Hematopoietic multipotent progenitor cell treated with erythropoietin and hydrocortisone succinate and interleukin-3 and kit ligand, for 15 days (in vitro differentiated cells): ENCODE measurements around the gene CDH5.

Experiments used
- DNase-seq: peaks from one replicate; pipeline ENCODE4 v3.0.0-alpha.2; 2015; ENCODE audit warnings: low spot score

Gene CDH5

DNA sequence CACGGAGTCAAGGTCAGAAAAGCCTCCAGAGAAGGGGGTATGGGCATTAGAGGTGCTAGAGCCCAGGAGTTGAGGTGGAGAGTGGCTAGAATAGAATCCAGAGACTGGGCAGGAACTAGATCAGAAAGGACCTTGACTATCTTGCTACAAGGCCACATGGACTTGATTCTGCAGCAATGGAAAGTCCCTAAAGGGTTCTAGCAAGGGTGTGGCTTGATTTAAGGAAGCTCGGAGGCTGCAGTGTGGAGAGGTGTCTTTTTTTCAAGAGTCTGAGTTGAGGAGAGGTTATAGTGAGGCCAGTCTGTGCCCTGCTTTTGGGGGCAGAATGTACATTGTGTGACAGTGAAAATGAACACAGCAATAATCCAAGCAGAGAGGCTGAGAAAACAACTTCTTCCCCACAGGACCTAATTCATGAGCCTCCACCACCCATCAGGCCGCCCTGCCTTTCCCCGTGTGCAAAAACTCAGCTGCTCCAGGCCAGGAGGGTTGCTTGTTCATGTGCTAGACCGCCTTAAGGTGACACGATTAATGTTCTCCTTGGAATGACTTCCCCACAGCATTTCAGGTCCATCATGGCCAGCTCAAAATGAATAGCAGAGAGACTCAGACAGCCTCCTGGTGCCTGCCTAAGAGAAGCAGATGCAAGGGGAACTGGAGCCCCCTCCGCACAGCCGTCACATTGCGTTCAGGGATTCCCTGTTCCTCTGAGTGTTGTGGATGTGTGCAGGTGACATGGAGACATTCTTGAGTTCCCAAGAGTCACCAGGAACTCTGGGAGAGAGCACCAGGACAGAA, 51.9 kb downstream of the CDH5 start:
- no peak for DNase-seq

DNA sequence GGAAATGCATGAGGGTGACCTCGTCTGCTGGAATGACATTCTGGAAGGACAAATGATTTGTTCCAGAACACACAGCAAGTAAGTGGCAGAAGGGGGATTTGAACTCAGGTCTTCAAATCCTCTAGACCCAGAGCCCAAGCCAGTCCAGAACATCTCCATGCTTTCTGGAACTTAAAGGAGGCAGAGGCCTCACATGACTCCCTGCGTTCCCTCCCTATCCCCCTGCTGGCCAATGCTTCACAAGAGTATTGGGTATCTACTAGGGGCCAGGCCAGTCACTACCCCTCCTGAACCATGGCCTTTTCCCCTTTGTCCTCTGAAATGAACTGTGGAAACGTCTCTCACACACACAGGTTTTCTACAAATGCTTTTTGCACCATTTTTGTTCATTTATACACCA, 53.0 kb downstream of the CDH5 start:
- DNase-seq, result no peak

DNA sequence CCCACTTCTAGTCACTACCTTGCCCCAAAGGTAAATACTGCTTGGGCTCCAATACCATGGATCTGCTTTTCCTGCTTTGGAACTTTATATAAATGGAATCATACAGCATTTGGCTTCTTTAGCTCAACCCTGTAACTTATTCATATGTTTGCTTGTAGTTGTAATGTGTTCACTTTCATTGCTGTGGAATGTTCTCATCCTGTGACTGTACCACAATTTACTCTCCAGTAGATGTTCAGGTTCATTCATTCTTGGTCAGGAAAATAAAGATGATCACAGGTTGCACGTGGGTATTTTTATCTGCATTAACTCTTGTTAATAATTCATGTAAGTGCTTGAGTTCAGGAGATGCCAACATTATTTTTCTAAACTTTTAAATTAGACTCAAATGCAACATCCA, 53.9 kb downstream of the CDH5 start:
- no peak for DNase-seq

DNA sequence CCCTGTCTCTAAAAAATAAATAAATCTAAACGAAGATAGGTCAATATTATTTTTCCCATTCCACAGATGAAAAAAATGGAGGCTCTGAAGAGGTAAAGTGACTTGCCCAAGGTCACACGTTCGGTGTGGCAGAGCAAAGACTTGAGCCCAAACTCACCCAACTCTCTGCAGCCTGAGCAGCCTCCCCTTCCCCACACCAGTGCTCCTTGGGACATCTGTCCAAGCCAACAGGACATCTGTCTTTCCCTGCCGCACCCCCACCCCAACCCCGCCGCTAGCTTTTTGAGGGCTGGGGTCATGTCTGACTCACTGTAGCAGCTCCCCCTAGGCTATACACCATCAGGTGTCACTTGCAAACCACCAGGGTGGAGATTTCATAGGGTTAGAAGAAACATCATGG, 55.4 kb downstream of the CDH5 start:
- DNase-seq, result no peak

DNA sequence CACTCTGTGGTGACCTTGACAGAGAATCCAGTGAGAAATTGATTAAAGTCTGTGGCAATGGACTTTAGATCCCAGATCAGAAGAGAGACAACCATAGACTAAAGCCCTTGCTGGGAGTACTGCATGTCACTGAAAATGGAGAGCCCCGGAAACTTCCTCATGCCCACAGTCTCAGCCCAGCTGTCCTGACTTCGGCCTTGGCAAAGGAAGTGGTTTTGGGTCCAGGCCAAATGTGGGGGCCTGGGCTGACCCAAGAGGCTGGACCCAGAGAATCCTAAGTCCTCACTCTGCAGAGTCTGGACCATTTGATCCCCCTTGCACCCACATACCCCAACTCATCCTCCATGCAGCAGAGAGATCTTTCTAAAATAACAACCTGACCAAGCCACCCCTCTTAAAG, 55.9 kb downstream of the CDH5 start:
- no peak for DNase-seq

DNA sequence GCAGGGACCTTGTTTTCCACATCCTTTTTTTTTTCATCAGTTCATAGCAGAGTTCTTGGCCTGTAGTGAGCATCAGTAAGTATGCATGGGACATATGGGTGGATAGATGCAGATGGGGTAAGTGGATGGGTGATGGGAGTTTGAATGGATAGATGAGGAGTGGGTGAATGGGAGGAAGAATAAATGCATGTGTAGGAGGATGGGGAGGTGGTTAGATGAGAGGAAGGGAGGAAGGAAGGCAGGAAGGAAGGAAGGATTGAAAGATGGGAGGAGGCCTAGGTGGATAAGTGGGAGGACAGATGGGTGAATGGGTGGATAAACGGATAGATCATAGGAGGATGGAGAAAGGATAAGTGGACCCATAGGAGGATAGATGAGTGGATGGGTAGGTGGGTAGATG, 56.7 kb downstream of the CDH5 start:
- no peak for DNase-seq

DNA sequence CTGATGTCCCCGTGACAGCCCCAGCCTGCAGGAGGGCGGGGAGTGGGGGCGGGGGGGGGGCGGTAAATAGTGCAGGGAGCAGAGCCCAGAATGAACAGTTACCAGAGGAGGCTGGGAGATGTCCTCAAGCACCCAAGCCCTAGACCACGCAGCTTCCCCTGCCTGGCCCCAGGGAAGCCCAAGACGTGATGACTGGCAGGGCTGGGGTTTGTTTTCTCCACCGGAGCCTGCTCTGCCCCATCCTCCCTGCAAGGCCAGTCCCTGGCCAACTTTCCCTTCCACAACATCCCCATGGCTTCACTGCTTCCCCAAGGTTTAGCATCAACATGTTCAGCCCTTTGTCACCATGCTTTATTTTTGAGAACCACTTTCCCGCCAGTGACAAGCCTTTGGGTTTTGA, 59.2 kb downstream of the CDH5 start:
- DNase-seq, result no peak

DNA sequence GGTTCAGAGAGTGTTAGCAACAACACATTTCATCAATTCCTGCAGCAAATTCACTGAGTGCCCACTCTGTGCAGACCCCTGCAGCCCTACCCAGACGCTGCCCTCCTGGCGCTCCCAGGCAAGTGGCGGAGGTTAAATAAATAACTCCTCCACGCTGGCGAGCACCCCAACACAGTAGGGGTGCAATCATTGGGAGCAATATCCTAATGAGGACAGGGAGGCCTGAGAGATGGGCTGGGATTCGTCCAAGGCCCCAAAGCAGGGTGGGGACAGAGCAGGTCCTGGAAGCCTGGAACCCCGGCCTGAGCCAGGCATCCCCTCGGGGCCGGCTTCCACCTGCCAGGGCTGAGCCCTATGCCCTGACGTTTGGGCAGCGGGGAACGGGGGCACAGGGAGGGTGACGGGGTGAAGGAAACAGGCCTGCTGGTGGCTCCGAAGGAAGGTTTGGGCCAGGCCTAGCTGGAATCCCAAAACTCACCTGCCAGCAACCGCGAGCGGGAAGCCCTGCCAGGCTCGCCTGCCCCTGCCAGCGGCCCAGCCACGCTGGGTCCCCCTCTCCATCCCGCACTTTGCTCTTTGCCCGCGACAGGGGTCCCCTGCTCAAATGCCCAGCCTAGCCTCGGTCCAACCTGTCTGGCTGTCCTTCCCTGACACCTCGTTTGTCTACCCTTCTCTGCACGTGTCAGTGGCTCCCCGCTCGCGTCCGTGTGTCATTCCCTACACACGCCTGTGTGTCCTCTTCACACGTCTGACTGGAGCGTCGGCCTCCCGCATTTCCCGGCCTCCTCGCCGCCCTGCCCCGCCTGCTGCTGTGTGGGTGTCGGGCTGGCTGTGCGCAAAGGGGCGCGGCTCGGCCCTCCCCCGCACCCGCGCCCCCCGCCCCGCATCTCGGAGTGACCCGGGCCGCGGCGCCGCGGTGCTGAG, 59.9 kb downstream of the CDH5 start:
- no peak for DNase-seq

DNA sequence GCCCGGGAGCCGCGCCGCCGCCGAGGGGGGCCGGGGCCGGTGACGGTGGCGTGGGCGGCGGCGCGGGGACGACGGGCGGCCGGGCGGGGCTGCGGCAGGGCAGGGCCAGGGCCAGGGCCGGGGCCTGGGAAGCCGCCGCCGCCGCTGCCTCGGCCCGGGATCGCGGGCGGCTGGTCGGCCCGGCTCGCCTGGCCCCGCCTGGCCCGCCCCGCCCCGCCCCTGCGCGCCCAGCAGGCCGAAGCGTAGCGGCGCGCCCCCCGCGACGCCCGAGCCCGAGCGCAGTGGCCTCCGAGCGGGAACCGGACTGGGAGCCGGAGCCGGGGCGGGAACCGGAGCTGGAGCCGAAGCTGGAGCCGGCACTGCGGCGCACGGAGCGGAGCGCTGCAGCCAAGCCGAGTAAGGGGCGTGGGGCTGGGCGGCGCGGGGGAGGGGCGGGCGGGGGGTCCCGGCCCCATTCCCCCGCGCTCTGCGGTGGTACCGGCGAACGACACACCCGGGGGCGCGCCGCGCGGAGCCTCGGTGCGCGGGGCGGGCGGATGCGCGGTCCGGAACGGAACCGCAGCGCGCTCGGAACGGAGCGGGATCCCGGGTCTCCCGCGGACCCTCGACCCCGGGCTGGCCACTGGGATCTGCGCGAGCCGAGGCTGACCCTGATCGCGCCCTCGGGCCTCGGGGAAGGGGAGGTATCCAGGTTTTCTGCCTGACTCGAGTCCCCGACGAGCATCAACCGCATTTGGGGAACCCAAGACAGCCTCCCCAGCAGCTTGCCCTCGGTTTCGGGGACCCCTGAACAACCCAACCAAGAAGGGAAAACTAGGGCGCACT, 60.8 kb downstream of the CDH5 start, which contains the start of gene BEAN1:
Gene BEAN1 (plus strand): TSS at position 260 of the 825 bp plus-strand sequence. CDS start 10,382 bp downstream, outside the sequence.
- no peak for DNase-seq

DNA sequence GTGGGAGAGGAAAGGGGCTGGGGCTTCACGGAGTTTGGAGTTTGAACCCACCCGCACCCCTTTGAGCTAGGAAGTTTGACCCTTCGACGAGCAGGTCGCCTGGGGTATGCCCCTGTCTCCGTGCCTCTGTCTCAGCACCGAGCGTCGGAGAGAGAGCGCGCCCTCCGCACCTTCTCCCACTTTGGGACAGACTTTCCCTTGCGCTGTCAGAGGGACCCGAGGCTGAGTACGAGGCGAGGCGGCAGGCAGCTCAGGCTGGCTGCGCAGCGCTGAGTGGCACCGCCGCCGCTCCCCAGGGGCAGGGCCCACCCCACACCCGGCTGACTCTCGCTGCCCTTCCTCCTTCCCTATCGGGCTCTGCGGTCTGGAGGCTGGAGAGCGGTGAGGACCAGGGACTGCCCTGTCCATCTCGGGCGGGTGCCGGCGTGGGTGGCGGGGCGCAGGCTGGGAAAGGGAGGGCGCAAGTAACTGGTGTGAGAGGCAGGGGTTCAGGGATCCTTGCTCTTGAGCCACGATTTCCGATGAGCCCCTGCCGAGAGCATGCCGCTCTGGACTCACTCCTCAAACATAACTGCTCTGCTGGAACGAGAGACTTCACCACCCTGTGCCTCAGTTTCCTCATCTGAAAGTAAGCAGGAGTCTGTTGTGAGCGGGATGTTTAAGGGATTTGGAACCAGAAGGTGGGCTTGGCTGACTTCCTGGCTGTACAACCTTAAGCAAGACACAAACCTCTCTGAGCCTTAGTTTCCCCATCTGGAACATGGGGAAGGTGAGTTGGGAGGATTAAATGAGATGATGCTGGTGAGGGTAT, 61.6 kb downstream of the CDH5 start:
- DNase-seq, result no peak

DNA sequence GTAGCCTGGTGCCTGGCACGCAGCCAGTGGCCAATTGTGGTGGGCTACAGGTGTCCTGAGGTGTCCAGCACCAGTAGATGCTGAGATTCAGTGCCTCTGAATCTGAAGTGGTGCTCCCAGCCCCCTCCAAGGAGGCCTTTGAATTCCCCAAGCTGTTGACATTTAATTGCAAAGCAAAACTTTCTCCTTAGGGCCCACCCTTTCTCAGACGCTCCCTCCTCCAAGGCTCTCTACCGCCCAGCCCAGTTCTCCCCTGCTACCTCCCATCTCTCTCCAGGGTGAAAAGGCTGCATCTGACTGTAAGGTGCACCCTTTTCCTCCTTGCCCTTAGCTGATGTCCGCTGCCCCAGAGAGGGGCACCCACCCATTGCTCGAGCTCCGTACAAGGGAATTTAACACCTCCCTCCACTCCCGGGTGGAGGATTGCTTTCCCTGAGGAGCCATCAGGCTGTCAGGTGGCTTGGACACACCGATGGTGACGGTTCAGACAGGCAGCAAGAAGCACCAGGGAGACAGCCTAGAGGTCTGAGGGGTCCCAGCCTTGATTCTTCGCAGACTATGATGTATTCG, 62.3 kb downstream of the CDH5 start:
- no peak for DNase-seq

DNA sequence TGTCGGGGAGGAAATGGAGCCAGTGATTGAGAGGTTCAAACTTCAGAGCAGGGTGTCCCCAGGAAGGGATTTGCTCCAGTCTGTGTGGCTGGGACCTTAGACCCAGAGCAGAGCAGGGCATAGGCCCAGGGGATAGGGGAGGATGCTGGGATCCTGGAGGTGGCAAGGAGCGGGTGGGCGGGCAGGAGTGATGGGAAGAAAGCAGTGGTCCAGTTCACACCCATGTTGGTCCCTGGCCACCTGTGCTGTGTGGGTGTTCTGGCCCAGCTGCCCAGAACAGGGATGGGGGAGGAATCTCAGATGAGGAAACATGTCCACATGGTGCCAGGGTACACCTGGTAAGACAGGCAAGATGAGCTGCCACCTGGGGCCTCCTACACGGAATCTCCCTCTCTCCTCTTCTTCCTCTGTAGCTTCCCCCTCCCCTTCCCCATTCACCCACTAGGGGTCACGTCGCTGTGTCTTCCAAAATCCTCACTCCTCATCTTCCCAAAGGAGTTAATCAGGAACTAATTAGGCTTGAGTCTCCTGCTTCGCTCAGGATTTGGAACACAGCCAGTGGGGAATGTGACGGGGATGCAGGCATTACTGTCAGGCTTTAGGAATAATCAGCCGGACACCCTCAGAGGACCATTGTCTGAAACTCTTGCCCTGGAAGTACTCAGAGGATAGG, 62.9 kb downstream of the CDH5 start:
- no peak for DNase-seq

DNA sequence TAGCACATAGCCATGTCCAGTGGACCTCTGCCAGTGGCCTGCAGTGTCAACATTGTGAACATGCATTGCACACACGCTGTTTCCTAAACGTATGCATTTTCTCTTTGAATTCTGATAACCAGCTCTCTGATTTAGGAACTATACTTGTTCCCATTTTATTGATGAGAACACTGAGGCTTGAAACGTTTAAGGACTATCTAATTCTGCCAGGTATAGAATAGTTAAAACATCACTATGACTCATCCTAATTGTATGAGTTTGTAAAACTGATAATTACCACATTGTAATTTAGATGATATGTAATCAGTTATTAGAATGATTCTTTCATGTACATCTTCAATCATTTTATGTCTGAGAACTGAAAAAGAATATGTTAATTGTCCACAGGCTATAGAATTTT, 63.7 kb downstream of the CDH5 start:
- DNase-seq, result no peak

DNA sequence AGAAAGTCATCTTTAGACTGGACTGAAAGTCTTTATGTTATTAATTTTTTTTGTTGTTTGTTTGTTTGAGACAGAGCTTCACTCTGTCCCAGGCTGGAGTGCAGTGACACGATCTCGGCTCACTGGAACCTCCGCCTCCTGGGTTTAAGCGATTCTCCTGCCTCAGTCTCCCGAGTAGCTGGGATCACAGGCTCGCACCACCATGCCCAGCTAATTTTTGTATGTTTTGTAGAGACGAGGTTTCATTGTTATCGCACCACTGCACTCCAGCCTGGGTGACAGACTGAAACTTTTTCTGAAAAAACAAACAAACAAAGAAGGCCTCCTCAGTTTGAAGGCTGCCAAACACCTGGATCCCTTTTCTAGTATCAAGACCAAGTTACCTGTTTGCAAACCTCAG, 65.3 kb downstream of the CDH5 start:
- DNase-seq, result no peak

DNA sequence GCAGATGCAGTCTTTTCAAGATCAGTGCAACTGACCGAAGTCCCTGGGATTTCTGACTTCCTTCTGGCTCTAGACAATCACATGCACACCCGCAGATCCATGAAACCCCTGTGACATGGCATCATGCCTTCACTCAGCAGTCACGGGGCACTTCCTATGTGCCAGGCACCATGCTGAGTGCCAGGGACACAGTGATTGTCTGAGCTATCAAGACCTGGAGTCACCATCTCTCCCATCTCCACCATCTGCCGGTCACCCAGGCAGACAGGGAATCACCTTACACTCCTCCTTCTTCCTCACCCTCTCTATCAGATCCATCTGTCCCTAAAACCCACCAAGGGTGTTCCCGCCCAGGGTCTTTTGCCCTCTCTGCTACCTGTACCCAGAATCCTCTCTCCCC, 65.9 kb downstream of the CDH5 start:
- DNase-seq, result no peak

DNA sequence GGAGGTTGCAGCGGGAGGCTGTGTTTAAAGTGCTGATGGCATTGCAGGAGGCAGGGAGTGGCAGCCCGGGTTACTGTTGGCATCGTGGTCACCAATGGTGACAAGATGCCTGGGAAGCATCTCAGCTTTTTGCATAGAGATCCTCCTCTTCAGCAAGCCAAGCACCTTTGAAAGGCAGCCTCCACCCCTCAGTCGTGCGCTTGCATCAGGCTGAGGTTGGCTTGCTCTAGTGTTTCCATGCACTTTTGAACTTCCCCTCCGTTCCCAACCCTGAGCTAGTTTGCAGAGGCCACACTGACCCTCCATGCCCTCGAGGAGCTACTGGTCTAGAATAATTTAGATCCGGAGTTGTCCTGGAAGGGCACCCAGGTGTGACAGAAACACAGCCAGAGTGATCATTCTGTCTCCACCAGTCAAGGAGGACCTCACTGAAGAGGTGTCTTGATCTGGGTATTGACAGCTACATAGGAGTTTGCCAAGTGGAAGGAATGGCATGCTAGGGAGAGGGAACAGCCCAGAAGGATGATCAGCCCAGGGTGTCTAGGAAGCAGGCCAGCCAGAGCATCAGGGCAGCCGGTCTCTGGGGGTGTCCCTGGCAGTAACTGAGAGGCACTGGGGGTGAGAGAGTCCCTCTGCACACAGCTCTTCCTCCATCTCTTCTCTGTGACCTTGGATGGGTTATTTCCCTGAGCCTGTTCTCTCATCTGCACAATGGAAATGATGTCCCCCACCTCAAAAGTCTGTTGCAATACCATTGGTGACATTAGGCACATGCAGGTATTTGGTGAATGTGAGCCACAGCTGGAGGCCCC, 68.3 kb downstream of the CDH5 start:
- DNase-seq, result no peak

DNA sequence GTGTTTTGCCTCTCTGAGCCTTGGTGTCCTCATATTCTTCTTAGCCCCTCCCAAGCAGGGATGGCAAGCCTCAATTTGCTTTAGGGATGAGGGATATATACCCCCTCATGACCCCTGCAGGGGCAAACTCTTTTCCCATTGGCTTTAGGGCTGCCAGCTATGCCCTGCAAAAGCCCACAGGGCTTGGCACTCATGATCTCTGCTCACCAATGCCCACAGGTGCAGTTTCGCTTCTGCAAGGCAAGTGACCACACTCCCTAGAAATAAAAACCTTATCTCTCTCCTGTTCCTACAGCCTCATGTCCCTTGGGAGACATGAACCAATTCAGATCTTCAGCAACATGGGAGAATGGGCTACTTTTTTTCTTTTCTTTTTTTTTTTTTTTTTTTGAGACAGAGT, 69.4 kb downstream of the CDH5 start:
- DNase-seq, result no peak

DNA sequence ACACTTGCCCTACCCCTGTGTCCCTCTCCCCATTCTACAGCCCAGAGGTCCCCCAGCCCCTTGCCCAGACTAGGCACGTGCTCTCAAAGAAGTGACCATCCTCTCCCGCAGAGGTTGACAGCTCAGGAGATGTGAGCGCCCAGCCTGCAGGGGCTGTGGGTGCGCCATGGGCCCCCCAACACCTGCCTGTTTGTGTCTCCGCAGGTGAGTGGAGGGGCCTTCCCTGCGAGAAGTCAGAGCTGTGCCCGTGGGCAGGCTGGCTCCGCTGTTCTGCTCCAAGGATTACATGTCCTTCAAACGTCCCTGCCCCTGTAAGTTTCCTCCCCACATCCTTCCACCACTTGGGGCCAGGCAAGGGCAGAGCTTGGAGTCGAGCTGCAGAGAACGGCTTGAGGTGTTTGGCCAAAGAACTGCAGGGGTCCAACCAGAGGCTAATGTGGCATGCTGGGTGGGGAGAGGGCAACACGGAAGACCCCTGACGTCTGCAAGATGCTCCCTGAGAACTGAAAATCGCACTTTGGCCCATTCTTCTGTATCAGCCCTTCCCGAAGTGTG, 71.0 kb downstream of the CDH5 start:
- DNase-seq, result no peak

DNA sequence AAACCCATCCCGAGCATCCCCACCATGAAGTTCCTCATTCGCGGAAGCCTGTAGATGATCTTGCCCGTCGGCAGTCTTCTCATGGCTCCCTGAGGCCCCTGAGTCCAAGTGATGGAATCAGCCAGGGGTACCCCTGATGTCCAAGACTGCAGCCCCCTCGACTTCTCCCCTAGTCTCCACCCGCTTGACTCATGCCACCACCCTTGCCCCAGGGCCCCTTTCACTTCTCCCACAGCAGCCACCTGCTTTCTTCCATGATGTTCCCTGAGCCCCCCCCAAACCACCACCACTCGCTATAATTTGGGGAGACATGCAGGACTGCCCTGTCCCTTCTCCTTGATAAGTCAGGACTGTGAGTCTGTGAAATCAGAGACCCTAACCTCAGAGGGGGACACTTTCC, 72.0 kb downstream of the CDH5 start:
- no peak for DNase-seq
